Measurements from ENCODE around the gene EFCAB12. TPM values are rescaled to one million over a fixed set of nuclear protein-coding genes. Genes with fewer than 3 reads are reported as not detected.

EFCAB12 gene
- total and polyA plus RNA-seq, 2 of the 8 experiments (the other 6 are each of a cell fraction or from before 2014, with no cell fraction given), result 0.60 to 0.99 TPM

- Histone ChIP-seq H3K23me2 (ENCODE audit: low read depth, low read length) (no peaks in the 10 kb centered on the region), H3K79me1 (ENCODE audit: low read depth, low read length) (no peaks in the 10 kb centered on the region), H3K4me1 (replicated peaks in 1 of 4; ENCODE audit: control insufficient read depth in 3 of 4, insufficient read depth in 4 of 4, low read length in 3 of 4) (peaks cover 0 to 7% (median 1%) of the 10 kb centered on the region in 4 experiments; a peak in 3 of 7 replicates), H4K20me1 (replicated peaks in 1 of 2; ENCODE audit: control insufficient read depth in 1 of 2, insufficient read depth in 2 of 2, low read length in 2 of 2) (peaks cover 0 to 3% of the 10 kb centered on the region in 2 experiments), H3K23ac (ENCODE audit: insufficient read length) (no peak overlapping the region), H3K56ac (replicated peaks; ENCODE audit: insufficient read length, low read depth, low read length) (no peak overlapping the region), H3K9me3 (ENCODE audit: insufficient read depth in 2 of 2, low read depth in 1 of 2, low read length in 1 of 2) (no peaks in the 10 kb centered on the region), H3K4ac (replicated peaks; ENCODE audit: insufficient read length, low read depth, low read length) (no peak overlapping the region), H3K4me2 (ENCODE audit: insufficient read depth in 1 of 2, low read depth in 2 of 2, low read length in 2 of 2) (no peak overlapping the region), H2BK120ac (replicated peaks; ENCODE audit: low read depth, low read length) (no peak overlapping the region), H2BK15ac (ENCODE audit: low read length) (no peak overlapping the region), H2BK5ac (ENCODE audit: low read depth, low read length) (no peak overlapping the region), H3K14ac (ENCODE audit: insufficient read length) (no peak overlapping the region), H3K9ac (replicated peaks in 1 of 4; ENCODE audit: extremely low read depth in 1 of 4, low read depth in 3 of 4, low read length in 3 of 4) (no peak overlapping the region), H2AK5ac (ENCODE audit: low read depth, low read length) (no peak overlapping the region), H3K27me3 (replicated peaks in 1 of 4; ENCODE audit: control insufficient read depth in 3 of 4, extremely low read depth in 1 of 4, insufficient read depth in 3 of 4, low read length in 3 of 4) (no peaks in the 10 kb centered on the region), H4K5ac (ENCODE audit: insufficient read length, low read depth, low read length) (no peak overlapping the region), H3K36me3 (ENCODE audit: control insufficient read depth in 2 of 4, insufficient read depth in 4 of 4, low read length in 3 of 4) (no peaks in the 10 kb centered on the region), H3K4me3 (ENCODE audit: extremely low read depth in 1 of 4, insufficient read depth in 2 of 4, low read depth in 3 of 4, low read length in 4 of 4) (no peak overlapping the region), H4K8ac (ENCODE audit: extremely low read depth, insufficient read depth, low read length) (no peak overlapping the region), H4K91ac (replicated peaks; ENCODE audit: insufficient read length, low read length) (no peak overlapping the region), H3K18ac (ENCODE audit: extremely low read depth, low read length) (no peak overlapping the region), H2BK12ac (ENCODE audit: low read depth, low read length) (no peak overlapping the region), H3K27ac (ENCODE audit: low read depth, low read length) (no peak overlapping the region), H2BK20ac (ENCODE audit: low read length) (no peak overlapping the region), H3K79me2 (ENCODE audit: control insufficient read depth in 1 of 2, insufficient read depth in 2 of 2, low read length in 2 of 2) (no peaks in the 10 kb centered on the region), H2AFZ (ENCODE audit: low read length) (no peak overlapping the region)
- FAIRE-seq (no peak), DNase-seq (ENCODE audit: low read depth in 1 of 2, low spot score in 2 of 2) (no peak)
- no peak for TF ChIP-seq SP4 (IDR thresholded peaks at IDR 0.05; ENCODE audit: low read length)
- no peak for TF ChIP-seq SP2 (IDR thresholded peaks at IDR 0.05; ENCODE audit: low read length)
- TF ChIP-seq CHD2 (IDR thresholded peaks at IDR 0.05; ENCODE audit: low read length), result no peak
- TF ChIP-seq USF2 (IDR thresholded peaks at IDR 0.05; ENCODE audit: low read length), result no peak
- no peak for TF ChIP-seq POLR2A (IDR thresholded peaks at IDR 0.05; ENCODE audit: control extremely low read depth in 1 of 2, low read depth in 2 of 2, low read length in 2 of 2)
- TF ChIP-seq KDM1A (IDR thresholded peaks at IDR 0.05; ENCODE audit: borderline replicate concordance, low read length), result no peak
- no peak for TF ChIP-seq TAF7 (optimal IDR thresholded peaks at IDR 0.05; ENCODE audit: borderline replicate concordance, low read depth, low read length)
- TF ChIP-seq BRCA1 (IDR thresholded peaks at IDR 0.05; ENCODE audit: low read depth, low read length), result no peak
- POLR2A ChIA-PET (ENCODE audit: partially characterized antibody), result interaction anchor here (0.7 to 2.8 kb wide), 8 partner anchors 8 to 70 kb away, joined by 3 to 16 read pairs (median 4); a partner anchor contains a TSS
- CTCF ChIA-PET (ENCODE audit: partially characterized antibody), result interaction anchor here (0.7 to 4.6 kb wide), 23 partner anchors 8 to 383 kb away, joined by 3 to 18 read pairs (median 5); no protein-coding TSS in a partner anchor
- 89% methylated on average over 13 of the region's 14 CpGs; no CpG with 5 or more reads in 1 of the 2 experiments for WGBS, 2 experiments (ENCODE audit: extremely low coverage in 1 of 2, insufficient coverage in 1 of 2, insufficient read length in 1 of 2, insufficient replicate concordance in 2 of 2, low coverage in 1 of 2, low lambda C conversion rate in 2 of 2, missing lambda C conversion rate in 1 of 2)
Measured at GRCh38 chr3:129352650-129353588, 75.5 kb downstream of the EFCAB12 start.

Data from H1 (cell line).